SKM-1 (cell line): ENCODE results near the gene INTU.

Source experiments
- DNase-seq: peaks from one replicate; lab custom pipeline; 2025; ENCODE audit not compliant: unreplicated experiment; lab: John Stamatoyannopoulos, UW

INTU gene

GRCh38 chr4:127741247-127741646 is 108.5 kb downstream of the INTU start:
- no peak for DNase-seq

- DNase-seq: no peak
These were observed 115.1 kb downstream of the INTU start for GRCh38 chr4:127747883-127748282.

- no peak for DNase-seq
These were observed 116.2 kb downstream of the INTU start for GRCh38 chr4:127748957-127749356.

GRCh38 chr4:127756906-127757305 is 124.1 kb downstream of the INTU start:
- DNase-seq: no peak

- no peak for DNase-seq
These were observed 126.6 kb downstream of the INTU start for GRCh38 chr4:127759228-127759820.

GRCh38 chr4:127759893-127760292 is 127.1 kb downstream of the INTU start:
- DNase-seq: no peak

GRCh38 chr4:127771535-127772275 is 138.9 kb downstream of the INTU start:
- DNase-seq: no peak

- DNase-seq: no peak
These were observed 140.3 kb downstream of the INTU start for GRCh38 chr4:127772769-127773671.

GRCh38 chr4:127775843-127776242 is 143.1 kb downstream of the INTU start:
- no peak for DNase-seq
